GM04504 (cell line): Measurements from ENCODE around the gene NKAIN2.

Source experiments
- DNase-seq: peaks from one replicate; pipeline ENCODE4 v3.0.0-alpha.2; 2012; ENCODE audit warnings: low read depth

NKAIN2 gene

GRCh38 chr6:124769811-124770544 is 966.3 kb downstream of the NKAIN2 start:
- DNase-seq = no peak

- no peak for DNase-seq
These were observed 967.1 kb downstream of the NKAIN2 start for GRCh38 chr6:124770784-124771183.

GRCh38 chr6:124772733-124773319 is 969.2 kb downstream of the NKAIN2 start:
- DNase-seq = no peak

GRCh38 chr6:124775121-124775520 is 971.5 kb downstream of the NKAIN2 start:
- no peak for DNase-seq

GRCh38 chr6:124777863-124778262 is 974.2 kb downstream of the NKAIN2 start:
- no peak for DNase-seq

GRCh38 chr6:124780623-124781022 is 977.0 kb downstream of the NKAIN2 start:
- DNase-seq = no peak

- no peak for DNase-seq
These were observed 979.7 kb downstream of the NKAIN2 start for GRCh38 chr6:124783344-124783743.

GRCh38 chr6:124791156-124791555 is 987.5 kb downstream of the NKAIN2 start:
- no peak for DNase-seq

GRCh38 chr6:124792386-124792785 is 988.7 kb downstream of the NKAIN2 start:
- no peak for DNase-seq

GRCh38 chr6:124793398-124793797 is 989.7 kb downstream of the NKAIN2 start:
- no peak for DNase-seq

- DNase-seq = peak; percentile 2
These were observed 992.2 kb downstream of the NKAIN2 start for GRCh38 chr6:124795643-124796463.

- DNase-seq = no peak
These were observed 992.9 kb downstream of the NKAIN2 start for GRCh38 chr6:124796464-124796970.

- DNase-seq = no peak
These were observed 993.6 kb downstream of the NKAIN2 start for GRCh38 chr6:124797224-124797623.

GRCh38 chr6:124798942-124799496 is 995.4 kb downstream of the NKAIN2 start:
- DNase-seq = no peak

GRCh38 chr6:124799638-124800037 is 996.0 kb downstream of the NKAIN2 start:
- DNase-seq = no peak

GRCh38 chr6:124800222-124800621 is 996.6 kb downstream of the NKAIN2 start:
- DNase-seq = no peak

- no peak for DNase-seq
These were observed 1008.4 kb downstream of the NKAIN2 start for GRCh38 chr6:124812067-124812466.

- no peak for DNase-seq
These were observed 1015.7 kb downstream of the NKAIN2 start for GRCh38 chr6:124819346-124819745.

- no peak for DNase-seq
These were observed 1018.5 kb downstream of the NKAIN2 start for GRCh38 chr6:124822204-124822613.

GRCh38 chr6:124822721-124823120 is 1019.1 kb downstream of the NKAIN2 start:
- no peak for DNase-seq

- no peak for DNase-seq
These were observed 1019.8 kb downstream of the NKAIN2 start for GRCh38 chr6:124823240-124824111.
